NOMO-1 treated with DMSO at 0.1 percent for 48 hours (cell line): ENCODE results near the gene IDH3B.
"Not testable (repeated sequence)": the region's sequence is repeated elsewhere in the genome, so short reads cannot be mapped to it uniquely, and the experiment has no call there.

Experiments
- DNase-seq: peaks from one replicate; lab custom pipeline; 2025; ENCODE audit not compliant: unreplicated experiment; lab: John Stamatoyannopoulos, UW

IDH3B gene

DNA sequence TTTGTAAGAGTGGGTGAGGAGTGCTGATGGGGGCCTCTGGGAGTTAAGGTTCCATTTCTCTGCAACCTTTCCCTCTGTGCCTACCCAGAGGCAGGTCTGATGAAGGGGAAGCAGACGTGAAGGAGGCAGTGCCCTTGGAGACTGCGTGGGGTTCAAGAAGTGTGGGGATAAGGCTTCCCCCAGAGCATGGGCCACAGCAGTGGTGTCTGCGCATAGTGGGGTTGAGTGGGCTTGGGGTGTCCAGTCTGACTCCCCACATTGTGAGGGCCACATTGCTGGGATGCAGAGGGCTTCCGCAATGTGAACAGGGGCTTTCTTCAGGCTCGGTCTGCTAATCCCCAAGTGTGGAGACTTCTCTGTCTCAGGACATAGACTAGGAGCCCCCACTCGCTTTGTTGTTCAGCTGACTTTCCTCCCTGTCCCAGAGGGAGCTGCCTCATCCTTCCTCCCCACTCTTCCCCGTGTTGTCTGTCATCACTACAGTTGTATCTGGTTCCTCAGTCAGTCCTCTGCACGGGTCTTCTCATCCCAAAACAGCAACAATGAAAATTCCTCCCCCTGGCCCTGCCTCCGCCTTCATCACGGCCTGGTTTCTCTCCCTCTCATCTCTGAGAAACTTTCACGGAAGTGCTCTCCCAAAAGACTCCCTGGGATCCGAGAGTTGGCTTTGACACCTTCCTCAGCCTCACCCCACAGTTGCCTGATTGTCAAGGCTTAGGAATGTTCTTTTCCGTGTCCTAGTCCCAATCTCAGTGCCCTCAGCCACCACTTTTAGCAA lies 31.4 kb upstream of the IDH3B start:
- no peak for DNase-seq

DNA sequence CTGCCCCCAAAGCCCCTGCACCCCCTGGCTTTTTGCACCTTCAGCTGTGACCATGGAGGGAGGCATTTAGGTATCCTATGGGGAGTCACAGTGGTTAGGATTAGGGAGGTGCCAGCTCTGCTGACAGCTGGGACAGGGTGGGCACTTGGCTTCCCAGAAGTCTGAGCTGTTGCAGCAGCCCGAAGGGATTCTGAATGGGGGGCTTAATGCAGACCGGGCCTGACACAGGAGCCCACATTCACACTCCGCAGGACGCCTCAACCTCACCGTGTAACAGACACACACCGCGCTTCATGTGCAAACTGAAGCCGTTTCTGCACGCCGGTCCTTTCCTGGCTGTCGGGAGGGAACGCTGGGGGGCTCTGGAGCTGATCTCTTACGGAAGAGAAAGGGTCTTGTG lies 30.5 kb upstream of the IDH3B start:
- no peak for DNase-seq

DNA sequence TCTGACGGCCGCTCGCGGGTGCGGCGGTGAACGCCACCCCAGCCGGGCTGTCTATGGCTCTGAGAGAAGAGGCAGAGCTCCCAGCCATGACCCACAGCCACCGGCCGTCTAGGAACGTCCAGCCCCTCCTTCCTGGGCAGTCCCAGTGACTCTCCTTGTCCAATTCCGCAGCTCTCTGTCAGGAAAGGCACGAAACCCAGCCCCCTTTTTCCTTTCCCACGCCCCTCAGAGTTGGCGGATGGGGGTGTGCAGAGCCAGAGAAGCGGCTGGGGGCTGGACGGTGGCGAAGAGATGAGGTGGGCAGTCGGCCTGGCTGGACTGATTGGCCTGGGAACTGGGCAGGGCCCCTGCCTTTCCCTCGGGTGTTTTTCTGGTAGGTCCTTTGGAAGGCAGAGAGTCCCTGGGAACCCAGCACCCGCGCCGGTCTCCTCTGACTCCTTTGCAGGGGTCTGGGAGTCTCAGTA lies 30.0 kb upstream of the IDH3B start:
- DNase-seq = no peak

DNA sequence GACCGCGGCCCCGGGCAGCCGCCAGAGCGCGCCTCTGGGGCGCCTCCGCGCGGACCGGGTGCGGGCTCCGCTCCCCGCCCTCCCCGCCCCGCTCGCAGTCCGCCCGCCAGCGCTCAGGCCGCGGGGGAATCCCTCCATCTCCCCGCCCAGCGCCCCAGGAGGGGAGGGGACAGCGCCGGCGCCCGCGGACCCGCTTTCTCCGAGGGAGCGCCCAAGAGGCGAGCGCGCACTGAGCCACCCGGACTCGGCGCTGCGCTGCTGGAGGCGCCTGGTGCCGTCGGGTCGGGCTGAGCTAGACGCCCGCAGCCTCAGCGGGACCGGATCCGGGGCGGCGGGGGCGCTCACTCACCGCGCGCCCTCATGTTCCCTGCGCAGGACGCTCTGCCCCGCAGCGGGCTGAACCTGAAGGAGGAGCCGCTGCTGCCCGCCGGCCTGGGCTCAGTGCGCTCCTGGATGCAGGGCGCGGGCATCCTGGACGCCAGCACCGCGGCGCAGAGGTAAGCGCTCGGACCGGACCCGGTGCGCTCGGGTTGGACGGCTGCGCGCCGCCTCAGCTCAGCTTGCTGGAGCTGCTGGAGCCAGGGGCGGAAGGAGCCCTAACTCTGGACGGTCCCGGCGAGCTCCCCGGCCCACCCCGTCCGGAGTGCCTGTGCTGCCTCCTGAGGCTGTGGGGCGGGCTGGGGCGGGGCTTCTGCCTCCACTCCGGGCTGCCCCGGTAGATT lies 29.4 kb upstream of the IDH3B start:
- DNase-seq = no peak

DNA sequence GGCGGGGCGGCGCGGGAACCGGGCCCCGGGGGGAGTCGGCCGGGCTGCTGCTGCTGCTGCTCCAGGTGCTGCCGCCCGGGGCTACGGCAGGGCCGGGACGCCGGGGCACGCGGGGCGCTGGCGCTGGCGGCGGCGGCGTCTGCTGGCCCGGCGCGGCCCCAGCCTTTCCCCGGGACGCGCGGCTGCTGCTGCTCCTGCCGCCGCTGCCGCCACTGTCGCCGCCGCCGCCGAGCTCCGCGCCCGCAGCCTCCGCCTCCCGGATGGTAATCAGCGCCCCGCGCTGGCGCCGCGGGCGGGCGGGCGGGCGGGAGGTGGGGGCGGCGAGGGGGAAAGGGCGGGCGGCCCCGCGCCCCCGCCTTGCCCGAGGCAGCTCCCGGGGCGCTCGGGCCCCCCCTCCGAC lies 28.9 kb upstream of the IDH3B start:
- no peak for DNase-seq

DNA sequence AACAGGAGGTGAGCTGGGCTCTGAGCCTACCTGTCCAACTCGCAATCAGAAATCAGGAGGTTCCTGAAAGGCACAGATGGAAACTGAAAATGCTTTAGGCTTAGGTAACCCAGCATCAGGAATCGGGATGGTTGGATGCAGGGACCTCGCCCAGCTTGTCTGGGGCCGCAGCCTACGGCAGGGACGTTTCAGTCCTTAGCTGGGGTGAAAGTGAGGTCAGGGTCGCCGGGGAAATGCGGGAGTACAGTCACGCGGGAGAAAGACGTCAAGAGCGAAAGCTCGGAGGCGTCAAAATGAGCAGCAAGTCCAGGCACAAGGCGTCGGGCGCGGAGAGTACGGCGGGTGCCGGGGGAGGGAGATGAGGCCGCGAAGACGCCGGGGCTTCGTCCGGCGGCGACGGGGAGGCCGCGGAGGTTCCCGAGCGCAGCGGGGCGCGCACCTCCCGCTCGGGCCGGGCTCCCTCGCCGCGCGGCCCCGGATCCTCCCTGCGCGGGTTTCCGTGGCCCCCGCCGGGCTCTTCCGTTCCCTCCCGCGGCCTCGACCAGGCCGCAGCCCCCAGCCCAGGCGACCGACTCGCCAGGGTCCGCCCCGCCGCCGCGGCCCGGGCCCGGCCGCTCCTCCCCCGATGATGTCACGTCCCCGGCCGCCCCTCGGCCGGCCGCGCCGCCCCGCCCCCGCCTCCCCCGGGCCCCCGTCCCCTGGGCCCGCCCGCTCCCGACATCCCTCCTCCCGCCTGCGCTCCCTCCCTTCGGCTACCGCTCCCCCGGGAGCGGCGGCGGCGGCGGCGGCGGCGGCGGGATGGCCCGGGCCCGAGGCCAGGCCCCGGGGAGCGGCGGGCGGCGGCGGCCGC lies 28.2 kb upstream of the IDH3B start, which contains the start of gene EBF4:
Gene EBF4 (plus strand): TSS at position 745 of the 850 bp plus-strand sequence. CDS start 866 bp downstream, outside the sequence.
- DNase-seq = no peak

DNA sequence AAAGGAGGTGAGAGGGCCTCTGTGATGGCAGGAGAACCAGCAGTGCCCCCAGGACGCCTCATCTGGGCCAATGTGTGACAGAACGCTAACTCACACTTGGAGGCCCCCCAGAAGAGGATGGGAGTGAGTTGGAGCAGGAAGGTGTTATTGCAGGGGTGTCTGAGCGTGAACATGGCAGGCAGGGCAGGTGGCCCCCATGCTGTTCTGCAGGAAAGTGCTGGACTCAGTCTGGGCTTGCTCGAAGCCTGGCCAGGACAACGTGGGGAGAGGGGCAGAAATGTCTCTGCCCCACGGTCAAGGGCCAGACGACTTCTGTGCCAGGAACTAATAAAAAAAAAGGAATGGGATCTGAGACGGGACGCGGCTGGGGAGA lies 27.6 kb upstream of the IDH3B start:
- no peak for DNase-seq

DNA sequence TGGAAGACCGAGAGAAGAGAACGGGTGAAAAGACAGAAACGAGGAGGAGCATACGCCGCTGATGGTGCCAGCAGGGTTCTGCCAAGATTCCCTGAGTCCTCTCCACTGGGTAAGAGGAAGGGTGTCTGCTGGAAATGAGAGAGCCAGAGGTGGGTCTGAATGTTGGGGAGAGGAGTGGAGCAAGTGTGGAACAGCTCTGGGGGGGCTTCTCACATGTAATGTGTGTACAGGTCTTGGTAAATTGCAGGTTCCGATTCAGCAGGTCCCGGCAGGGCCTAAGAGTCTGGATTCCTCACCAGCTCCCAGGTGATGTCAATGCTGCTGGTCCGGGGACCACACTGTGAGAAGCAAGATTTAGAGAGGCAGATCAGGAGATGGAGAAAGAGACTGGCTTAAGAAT lies 27.1 kb upstream of the IDH3B start:
- DNase-seq = no peak

DNA sequence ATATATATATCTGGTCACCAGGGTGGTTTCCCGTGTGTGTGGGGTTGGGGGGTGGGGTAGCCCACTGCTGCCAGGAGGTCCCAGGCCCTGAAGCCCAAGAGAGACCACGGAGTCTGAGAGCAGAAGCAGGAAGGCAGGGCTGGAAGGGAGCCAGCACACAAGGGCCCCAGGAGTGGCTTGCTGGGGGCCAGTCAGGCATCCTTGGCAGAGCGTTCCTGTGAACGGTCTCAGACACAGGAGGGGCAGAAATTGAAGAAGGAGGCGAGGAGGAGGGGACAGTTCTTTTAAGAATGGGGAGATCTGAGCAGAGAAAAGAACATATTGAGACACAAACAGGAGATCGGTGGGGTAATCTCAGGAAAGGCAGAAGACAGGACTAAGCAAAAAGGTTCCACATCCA lies 26.7 kb upstream of the IDH3B start:
- DNase-seq = no peak

DNA sequence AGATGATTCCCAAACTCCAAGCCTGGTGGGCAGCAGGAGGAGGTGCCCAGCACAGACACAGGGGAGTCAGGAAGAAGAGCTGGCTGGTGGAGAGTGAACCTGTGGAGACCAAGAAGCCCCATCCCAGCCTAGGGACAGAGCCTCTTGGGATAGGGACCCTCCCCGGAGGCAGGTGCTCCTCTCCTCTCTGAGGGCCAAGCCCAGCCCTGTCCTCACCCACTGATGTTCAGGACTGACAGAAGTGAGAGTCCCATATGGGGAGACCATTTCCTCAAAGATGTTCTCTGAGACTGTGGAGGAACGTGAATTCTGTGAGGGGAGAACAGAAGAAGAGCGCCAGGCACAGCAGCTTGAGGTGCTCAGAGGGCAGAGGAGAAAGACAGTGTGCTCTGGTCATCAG lies 26.2 kb upstream of the IDH3B start:
- DNase-seq = no peak

DNA sequence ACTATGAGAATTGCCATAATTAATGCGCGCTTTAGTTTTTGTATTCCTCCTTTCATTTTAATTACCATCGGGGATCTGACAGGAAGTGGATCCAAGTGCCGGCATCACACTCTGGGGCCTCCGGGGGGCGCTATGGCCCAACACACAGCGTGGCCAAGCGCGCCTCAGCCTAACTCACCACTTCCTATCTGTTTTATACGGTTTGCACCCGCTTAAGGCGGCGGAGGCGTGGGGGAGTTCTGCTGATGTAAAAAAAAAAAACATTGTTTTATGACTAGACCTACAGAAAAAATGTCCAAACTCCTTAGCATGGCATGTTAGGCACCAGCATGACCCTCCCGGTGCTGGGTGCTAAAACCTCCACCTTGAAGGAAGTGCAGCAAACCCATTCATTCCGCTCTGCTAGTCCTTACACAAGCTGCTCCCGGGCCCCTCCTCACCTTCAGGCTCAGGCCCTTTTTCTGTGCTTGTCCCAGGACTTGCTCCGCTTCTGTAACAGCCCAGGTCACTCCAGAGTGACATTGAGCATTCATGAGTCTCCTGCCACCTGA lies 24.1 kb upstream of the IDH3B start:
- peak; percentile 78 for DNase-seq

DNA sequence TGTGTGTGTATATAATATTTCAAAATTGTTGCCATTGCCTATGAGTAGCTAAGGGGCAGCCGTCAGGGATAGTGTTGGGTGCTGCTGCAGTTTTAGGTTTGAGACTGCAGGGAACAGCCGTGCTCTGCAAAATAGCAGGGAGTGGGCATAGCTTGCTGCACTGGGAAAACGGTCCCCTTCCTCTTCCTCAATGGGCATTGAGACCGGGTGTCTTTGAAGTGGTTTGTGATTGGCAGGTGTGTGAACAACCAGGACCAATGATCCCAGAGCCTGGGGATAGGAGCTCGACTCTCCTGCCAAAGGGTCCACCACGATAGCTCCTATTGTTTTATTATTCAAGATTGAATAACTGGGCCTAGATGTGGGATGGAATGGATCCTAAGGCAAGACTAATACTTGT lies 23.5 kb upstream of the IDH3B start:
- DNase-seq = no peak

DNA sequence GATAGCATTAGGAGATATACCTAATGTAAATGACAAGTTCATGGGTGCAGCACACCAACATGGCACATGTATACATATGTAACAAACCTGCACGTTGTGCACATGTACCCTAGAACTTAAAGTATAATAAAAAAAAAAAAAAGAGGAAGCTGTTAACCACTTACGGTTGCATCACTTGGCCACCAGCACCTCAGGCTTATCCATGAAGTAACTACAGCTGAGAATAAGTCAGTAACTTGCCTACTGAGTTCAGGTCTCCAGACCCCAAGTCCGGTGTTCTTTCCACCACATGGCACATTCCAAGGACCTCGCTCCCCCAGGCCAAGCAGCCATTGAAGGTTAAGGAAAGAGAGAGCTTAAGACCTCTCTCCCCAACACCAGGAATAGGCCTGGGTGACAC lies 20.8 kb upstream of the IDH3B start:
- DNase-seq = peak; percentile 84

DNA sequence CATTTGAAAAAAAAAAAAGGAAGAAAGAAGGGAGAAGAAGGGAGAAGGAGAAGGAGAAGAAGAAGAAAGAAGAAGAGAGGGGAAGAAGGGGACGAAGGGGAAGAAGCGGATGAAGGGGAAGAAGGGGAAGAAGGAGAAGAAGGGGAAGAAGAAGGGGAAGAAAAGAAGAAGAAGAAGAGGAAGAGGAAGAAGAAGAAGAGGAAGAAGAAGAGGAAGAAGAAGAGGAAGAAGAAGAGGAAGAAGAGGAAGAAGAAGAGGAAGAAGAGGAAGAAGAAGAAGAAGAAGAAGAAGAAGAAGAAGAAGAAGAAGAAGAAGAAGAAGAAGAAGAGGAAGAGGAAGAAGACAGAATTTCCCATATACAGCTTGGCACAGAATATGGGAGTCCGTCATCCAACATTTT lies 18.0 kb upstream of the IDH3B start:
- DNase-seq = not testable (repeated sequence)

DNA sequence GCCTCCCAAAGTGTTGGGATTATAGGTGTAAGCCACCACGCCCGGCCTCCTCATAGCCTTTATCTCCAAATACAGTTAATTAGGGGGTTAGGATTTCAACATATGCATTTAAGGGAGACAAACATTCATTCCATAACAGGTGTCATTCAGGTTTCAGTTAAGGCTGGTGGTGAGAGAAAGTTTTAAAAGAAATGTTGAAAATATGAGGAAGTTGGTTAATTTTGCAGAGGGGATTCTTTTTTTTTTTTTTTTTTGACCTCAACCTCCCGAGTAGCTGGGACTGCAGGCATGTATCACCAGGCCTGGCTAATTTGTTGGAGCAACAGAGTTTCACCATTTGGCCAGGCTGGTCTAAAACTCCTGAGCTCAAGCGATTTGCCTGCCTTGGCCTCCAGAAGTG lies 16.0 kb upstream of the IDH3B start:
- DNase-seq = peak; percentile 34

DNA sequence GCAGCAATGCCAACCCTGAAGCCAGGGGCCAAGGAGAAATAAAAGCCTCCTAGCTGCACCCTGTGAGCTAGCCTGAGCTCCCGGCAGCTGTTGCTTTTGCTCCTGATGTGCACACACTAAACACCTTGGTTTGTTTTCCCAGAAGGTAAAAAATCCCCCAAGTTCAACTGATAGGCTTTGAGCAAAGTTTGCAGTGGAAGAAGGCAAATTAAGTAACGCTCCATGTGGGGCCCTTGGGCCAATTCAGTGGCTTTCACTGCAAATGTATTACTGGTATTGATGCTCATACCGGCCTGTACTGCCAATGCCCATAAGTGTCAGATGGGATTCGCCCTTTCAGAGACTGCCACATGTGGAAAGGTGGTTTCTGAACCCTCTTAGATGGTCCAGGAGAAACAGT lies 9.4 kb upstream of the IDH3B start:
- no peak for DNase-seq

DNA sequence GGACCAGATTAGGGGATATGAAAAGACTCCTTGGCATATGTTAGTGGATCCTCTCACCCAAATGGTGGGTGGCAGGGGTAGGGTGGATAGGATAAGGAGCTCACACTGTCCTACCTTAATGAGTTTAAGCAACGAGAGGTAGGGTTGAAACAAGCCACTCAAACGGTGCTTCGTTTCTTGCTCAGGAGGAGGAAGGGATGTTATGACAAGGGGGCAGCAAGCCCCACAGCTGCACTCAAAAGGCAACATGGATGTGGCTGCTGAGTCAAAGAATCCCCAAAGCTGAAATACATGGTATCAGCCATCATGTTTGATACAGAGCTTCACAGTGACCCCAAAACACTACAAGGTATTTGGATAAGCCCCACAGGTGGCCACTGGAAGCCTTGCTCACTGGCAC lies 8.4 kb upstream of the IDH3B start:
- no peak for DNase-seq

DNA sequence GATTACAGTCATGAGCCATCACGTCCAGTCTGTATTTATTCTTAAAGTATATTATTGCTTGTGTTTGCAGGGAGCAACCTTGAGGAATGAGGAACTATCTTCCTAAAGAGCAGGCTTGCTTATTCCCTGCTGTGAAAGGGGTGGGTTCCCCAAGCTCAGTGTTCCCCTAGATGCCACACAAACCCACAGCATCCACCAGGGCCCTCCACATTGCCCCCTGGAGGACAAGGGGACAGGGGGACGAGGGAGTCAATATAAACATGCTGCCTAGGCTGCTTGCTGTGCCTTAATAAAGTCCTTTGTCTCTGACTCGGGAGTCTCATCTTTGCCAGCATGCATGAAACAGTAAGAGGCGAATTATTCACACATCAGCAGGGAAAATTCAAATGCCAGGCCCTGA lies 8.0 kb upstream of the IDH3B start:
- no peak for DNase-seq

DNA sequence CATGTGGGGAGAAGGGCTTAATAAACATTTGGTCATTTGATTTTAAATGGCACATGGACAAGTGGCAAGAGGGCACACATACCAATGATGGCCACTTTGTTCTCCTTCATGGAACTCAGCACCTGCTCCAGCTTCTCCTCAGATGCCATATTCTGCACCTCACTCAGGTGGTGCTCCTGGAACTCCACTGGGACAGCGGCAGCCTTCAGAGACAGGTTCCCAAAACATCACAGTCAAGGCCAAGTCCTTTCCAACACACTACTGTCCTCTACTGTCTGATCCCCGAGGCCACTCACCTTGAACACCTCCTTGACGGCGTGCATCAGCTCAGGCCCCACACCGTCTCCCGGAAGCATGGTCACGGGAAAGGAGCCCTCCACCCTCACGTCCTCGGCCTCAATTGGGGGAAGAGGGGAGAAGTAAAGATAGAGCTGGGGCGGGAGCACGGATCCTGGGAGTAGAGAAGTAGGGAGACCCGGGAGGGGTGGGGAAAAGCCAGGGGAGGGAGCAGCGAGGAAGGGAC lies 591 bp downstream of the IDH3B start:
- no peak for DNase-seq

DNA sequence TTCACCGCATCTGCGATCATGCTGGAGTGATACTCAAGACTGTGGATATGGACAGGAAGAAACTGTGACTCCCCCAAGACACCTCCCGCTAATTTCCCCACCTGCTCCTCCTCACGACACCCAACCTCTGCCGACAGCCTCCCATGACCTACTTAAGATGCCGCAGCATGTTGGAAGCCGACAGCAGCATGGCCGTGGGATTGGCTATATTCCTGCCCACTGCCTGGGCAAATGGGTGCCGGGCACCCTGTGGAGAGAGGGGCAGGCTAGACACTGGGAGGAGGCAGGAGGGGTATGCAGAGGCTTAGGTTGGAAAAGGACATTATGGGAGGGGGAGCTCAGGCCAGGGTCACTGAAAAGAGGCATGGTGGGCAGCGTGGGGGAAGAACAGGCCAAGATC lies 4.5 kb downstream of the IDH3B start:
- no peak for DNase-seq
